HG03097 (cell line): Measurements from ENCODE around the gene UROC1.

Experiments
- ATAC-seq: cut with Tn5 transposase; IDR thresholded peaks from one replicate; pipeline ENCODE4 v1.9.1; 2021; ENCODE audit not compliant: unreplicated experiment, low FRiP score

The UROC1 gene

GRCh38 chr3:126517291-126517951, at the start of gene UROC1:
Gene UROC1 (minus strand): TSS chr3:126517773. CDS start chr3:126517719, 54 bp downstream.
- no peak for ATAC-seq

- no peak for ATAC-seq
Measured at GRCh38 chr3:126562737-126563276, 45.2 kb upstream of the UROC1 start.

GRCh38 chr3:126558336-126559071, 40.9 kb upstream of the UROC1 start, which contains the start of gene C3orf22:
Gene C3orf22 (minus strand): TSS chr3:126558932. CDS start chr3:126553390, 5,542 bp downstream.
- ATAC-seq: no peak

- ATAC-seq: no peak
Measured at GRCh38 chr3:126557761-126558160, 40.2 kb upstream of the UROC1 start.

GRCh38 chr3:126557415-126557745, 39.8 kb upstream of the UROC1 start:
- ATAC-seq: no peak

- no peak for ATAC-seq
Measured at GRCh38 chr3:126556637-126557414, 39.3 kb upstream of the UROC1 start.

- no peak for ATAC-seq
Measured at GRCh38 chr3:126555795-126556636, 38.4 kb upstream of the UROC1 start.

GRCh38 chr3:126554560-126555525, 37.3 kb upstream of the UROC1 start:
- ATAC-seq: no peak

GRCh38 chr3:126553284-126554084, 35.9 kb upstream of the UROC1 start:
- ATAC-seq: no peak

GRCh38 chr3:126552688-126553283, 35.2 kb upstream of the UROC1 start:
- no peak for ATAC-seq

GRCh38 chr3:126551839-126552687, 34.5 kb upstream of the UROC1 start:
- ATAC-seq: no peak

GRCh38 chr3:126551121-126551838, 33.7 kb upstream of the UROC1 start:
- ATAC-seq: no peak

- no peak for ATAC-seq
Measured at GRCh38 chr3:126550488-126551051, 33.0 kb upstream of the UROC1 start.

- ATAC-seq: no peak
Measured at GRCh38 chr3:126549861-126550487, 32.4 kb upstream of the UROC1 start.
